Muscle layer of colon (tissue), 2 donors: ENCODE results near the gene DMP1.
"Not testable (repeated sequence)": the region's sequence is repeated elsewhere in the genome, so short reads cannot be mapped to it uniquely, and the experiment has no call there.

Source experiments
- H3K27ac ChIP-seq: one replicate; pipeline ENCODE4 v1.7.0; 2013; ENCODE audit warnings: low read depth, mild to moderate bottlenecking, low read length, moderate library complexity
- H3K27me3 ChIP-seq, 2 donors: one replicate each; pipeline ENCODE4 v1.7.0; 2013; ENCODE audit warnings: low read length in 2 of 2, mild to moderate bottlenecking in 2 of 2; ENCODE audit not compliant: insufficient read depth in 2 of 2, control insufficient read depth in 1 of 2
- H3K36me3 ChIP-seq: one replicate; pipeline ENCODE4 v1.7.0; 2013; ENCODE audit warnings: mild to moderate bottlenecking, low read length; ENCODE audit not compliant: insufficient read depth
- H3K4me1 ChIP-seq: one replicate; pipeline ENCODE4 v1.7.0; 2013; ENCODE audit warnings: mild to moderate bottlenecking, low read length; ENCODE audit not compliant: insufficient read depth
- H3K4me3 ChIP-seq, 2 donors: one replicate each; pipeline ENCODE4 v1.7.0; 2013; ENCODE audit warnings: low read length in 2 of 2, low read depth in 1 of 2, mild to moderate bottlenecking in 1 of 2, moderate library complexity in 1 of 2
- H3K9ac ChIP-seq: one replicate; pipeline ENCODE4 v1.7.0; 2013; ENCODE audit warnings: low read length
- H3K9me3 ChIP-seq: one replicate; pipeline ENCODE4 v1.7.0; 2013; ENCODE audit warnings: mild to moderate bottlenecking, low read length
- donor health status: abdominal sarcoma.
- donor health status: Adenocarcinoma of cecum.

The DMP1 gene

GRCh38 chr4:87688316-87688715 is 38.2 kb downstream of the DMP1 start:
- H3K4me3 ChIP-seq = no peak overlapping the region
- H3K9me3 ChIP-seq = no peaks in the 10 kb centered on the region
- no peaks in the 10 kb centered on the region for H3K27me3 ChIP-seq
- no peak overlapping the region for H3K27ac ChIP-seq
- no peaks in the 10 kb centered on the region for H3K4me1 ChIP-seq
- no peaks in the 10 kb centered on the region for H3K36me3 ChIP-seq
- H3K9ac ChIP-seq = no peak overlapping the region

DNA sequence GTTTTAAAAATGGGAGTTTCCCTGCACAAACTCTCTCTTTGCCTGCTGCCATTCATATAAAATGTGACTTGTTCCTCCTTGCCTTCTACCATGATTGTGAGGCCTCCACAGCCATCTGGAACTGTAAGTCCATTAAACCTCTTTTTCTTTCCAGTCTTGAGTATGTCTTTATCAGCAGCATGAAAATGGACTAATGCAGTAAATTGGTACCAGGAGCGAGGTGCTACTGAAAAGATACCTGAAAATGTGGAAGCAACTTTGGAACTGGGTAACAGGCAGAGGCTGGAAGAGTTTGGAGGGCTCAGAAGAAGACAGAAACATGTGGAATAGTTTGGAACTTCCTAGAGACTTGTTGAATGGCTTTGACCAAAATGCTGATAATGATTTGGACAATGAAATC is 40.9 kb downstream of the DMP1 start:
- not testable (repeated sequence) for H3K4me1 ChIP-seq, H3K4me3 ChIP-seq, H3K27ac ChIP-seq, H3K9me3 ChIP-seq, H3K9ac ChIP-seq, H3K36me3 ChIP-seq, H3K27me3 ChIP-seq

GRCh38 chr4:87692060-87692459 is 42.0 kb downstream of the DMP1 start:
- H3K36me3 ChIP-seq, H3K27ac ChIP-seq, H3K27me3 ChIP-seq, H3K4me1 ChIP-seq, H3K9ac ChIP-seq, H3K9me3 ChIP-seq, H3K4me3 ChIP-seq: not testable (repeated sequence)

GRCh38 chr4:87697272-87697671 is 47.2 kb downstream of the DMP1 start:
- H3K4me3 ChIP-seq = no peak overlapping the region
- no peaks in the 10 kb centered on the region for H3K36me3 ChIP-seq

DNA sequence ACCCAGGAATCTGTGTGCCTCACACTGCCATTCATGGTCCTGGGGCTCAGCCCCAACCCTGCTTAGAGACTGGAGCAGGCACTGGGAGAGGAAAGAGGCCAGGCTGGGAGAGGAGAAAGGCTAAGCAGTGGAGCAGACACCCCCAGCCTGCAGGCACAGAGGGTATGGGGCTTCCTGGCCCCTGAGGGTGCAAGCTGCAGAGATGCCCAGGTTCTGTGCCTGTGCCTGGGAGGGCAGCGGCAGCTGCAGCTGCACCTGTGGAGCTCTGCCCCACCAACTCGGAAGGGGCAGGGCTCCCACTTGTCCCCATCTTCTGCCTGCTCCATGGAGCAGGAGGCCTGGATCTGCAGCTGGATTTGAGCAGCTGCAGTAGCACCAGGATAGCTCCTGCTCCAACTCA is 47.9 kb downstream of the DMP1 start:
- no peak overlapping the region for H3K4me3 ChIP-seq
- no peaks in the 10 kb centered on the region for H3K36me3 ChIP-seq
- no peaks in the 10 kb centered on the region for H3K4me1 ChIP-seq
- no peak overlapping the region for H3K9ac ChIP-seq
- no peaks in the 10 kb centered on the region for H3K9me3 ChIP-seq
- H3K27ac ChIP-seq = no peak overlapping the region
- no peaks in the 10 kb centered on the region for H3K27me3 ChIP-seq

More at GRCh38 chr4:87697272-87697671, 47.2 kb downstream of the DMP1 start:
- Histone ChIP-seq H3K27me3 (no peaks in the 10 kb centered on the region), H3K9me3 (no peaks in the 10 kb centered on the region), H3K9ac (no peak overlapping the region), H3K4me1 (no peaks in the 10 kb centered on the region), H3K27ac (no peak overlapping the region)

- Histone ChIP-seq H3K9ac (no peak overlapping the region), H3K9me3 (no peaks in the 10 kb centered on the region), H3K27ac (no peak overlapping the region), H3K27me3 (no peaks in the 10 kb centered on the region), H3K36me3 (no peaks in the 10 kb centered on the region), H3K4me1 (no peaks in the 10 kb centered on the region), H3K4me3 (no peak overlapping the region)
Observed at GRCh38 chr4:87698394-87698793, 48.3 kb downstream of the DMP1 start.

GRCh38 chr4:87704001-87704400 is 53.9 kb downstream of the DMP1 start:
- Histone ChIP-seq H3K27me3 (no peaks in the 10 kb centered on the region), H3K9me3 (no peaks in the 10 kb centered on the region), H3K4me1 (no peaks in the 10 kb centered on the region), H3K27ac (no peak overlapping the region), H3K9ac (no peak overlapping the region), H3K4me3 (no peak overlapping the region), H3K36me3 (no peaks in the 10 kb centered on the region)

DNA sequence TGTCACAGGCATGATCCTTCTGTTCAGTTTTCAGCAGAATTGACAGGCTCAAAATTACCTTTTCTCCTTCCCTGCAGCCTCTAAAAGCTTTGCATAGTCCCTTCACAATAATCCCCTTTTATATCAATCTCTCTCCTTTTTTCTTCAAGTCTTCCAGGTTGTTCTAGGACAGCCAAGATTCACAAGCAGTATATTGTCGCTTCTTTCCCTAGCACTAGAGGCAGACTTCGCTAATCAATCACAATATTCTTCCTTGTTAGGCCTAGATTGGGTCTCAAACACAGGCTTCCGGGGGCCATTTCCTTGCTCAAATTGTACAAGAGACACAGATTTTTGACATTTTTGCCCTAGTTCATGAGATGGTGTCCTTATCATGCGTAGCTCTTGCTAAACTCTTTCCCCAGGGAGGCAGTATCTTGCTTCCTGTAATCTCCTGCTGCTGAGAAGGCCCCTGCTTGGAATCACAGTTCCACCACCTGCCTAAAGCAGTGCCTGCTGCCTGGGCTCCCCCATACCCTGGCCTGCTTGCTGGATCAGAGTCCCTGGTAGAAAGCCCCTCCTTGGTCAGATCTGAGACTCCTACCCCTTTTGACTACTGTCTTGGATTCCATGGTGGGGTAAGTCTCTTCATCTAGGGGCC is 57.3 kb downstream of the DMP1 start:
- no peak overlapping the region for H3K9ac ChIP-seq
- H3K4me3 ChIP-seq = no peak overlapping the region
- no peaks in the 10 kb centered on the region for H3K36me3 ChIP-seq
- H3K9me3 ChIP-seq = no peaks in the 10 kb centered on the region
- no peaks in the 10 kb centered on the region for H3K4me1 ChIP-seq
- no peaks in the 10 kb centered on the region for H3K27me3 ChIP-seq
- no peak overlapping the region for H3K27ac ChIP-seq
